SK-N-SH treated with all-trans-retinoic acid at 6 μM for 48 hours (cell line): ENCODE data around the gene EXOC4.

Source experiments
- ATAC-seq: fragments of 200-7000 bp; cut with Tn5 transposase; 3 replicates; pipeline ENCODE4 v1.9.1; 2020; ENCODE audit warnings: mild to moderate bottlenecking, moderate library complexity
- ARNTL ChIP-seq: fragments of 450-650 bp; formaldehyde crosslinking; IDR thresholded peaks from 2 replicates; pipeline ENCODE4 v1.5.0; 2020; ENCODE audit warnings: low read depth, mild to moderate bottlenecking, moderate library complexity, borderline replicate concordance
- BACH2 ChIP-seq: fragments of 250-450 bp; sonication (Bioruptor Pico); IDR thresholded peaks from 2 replicates; pipeline ENCODE4 v1.9.0; 2021; ENCODE audit warnings: mild to moderate bottlenecking, borderline replicate concordance
- CREB5 ChIP-seq: fragments of 250-450 bp; sonication (Bioruptor Pico); IDR thresholded peaks from 2 replicates; pipeline ENCODE4 v1.5.1; 2020; ENCODE audit warnings: low read depth, mild to moderate bottlenecking, moderate library complexity
- CSDC2 ChIP-seq: fragments of 250-450 bp; sonication (Bioruptor Pico); IDR thresholded peaks from 2 replicates; pipeline ENCODE4 v1.5.0; 2020; ENCODE audit warnings: mild to moderate bottlenecking, moderate library complexity
- CSRNP3 ChIP-seq: fragments of 250-450 bp; sonication (Bioruptor Pico); IDR thresholded peaks from 2 replicates; pipeline ENCODE4 v1.5.1; 2021; ENCODE audit warnings: mild to moderate bottlenecking, moderate library complexity
- ESRRG ChIP-seq: fragments of 250-450 bp; sonication (Bioruptor Pico); IDR thresholded peaks from 2 replicates; pipeline ENCODE4 v1.6.1; 2021; ENCODE audit warnings: mild to moderate bottlenecking
- GLIS3 ChIP-seq: fragments of 250-450 bp; sonication (Bioruptor Pico); IDR thresholded peaks from 2 replicates; pipeline ENCODE4 v1.5.0; 2020; ENCODE audit warnings: mild to moderate bottlenecking, moderate library complexity
- ISL1 ChIP-seq: fragments of 250-450 bp; sonication (Bioruptor Pico); IDR thresholded peaks from 2 replicates; pipeline ENCODE4 v2.1.2; 2022; ENCODE audit warnings: mild to moderate bottlenecking, moderate library complexity
- OSR1 ChIP-seq: fragments of 250-450 bp; sonication (Bioruptor Pico); IDR thresholded peaks from 2 replicates; pipeline ENCODE4 v1.8.0; 2022; ENCODE audit warnings: moderate library complexity, mild to moderate bottlenecking, inconsistent platforms
- PATZ1 ChIP-seq: fragments of 250-450 bp; sonication (Bioruptor Pico); IDR thresholded peaks from 2 replicates; pipeline ENCODE4 v1.8.0; 2020; ENCODE audit warnings: mild to moderate bottlenecking, moderate library complexity, borderline replicate concordance
- POU6F1 ChIP-seq: fragments of 250-450 bp; sonication (Bioruptor Pico); IDR thresholded peaks from 2 replicates; pipeline ENCODE4 v1.8.0; 2021; ENCODE audit warnings: low read depth, mild to moderate bottlenecking, moderate library complexity, borderline replicate concordance
- PPARA ChIP-seq: fragments of 250-450 bp; sonication (Bioruptor Pico); IDR thresholded peaks from 2 replicates; pipeline ENCODE4 v1.5.0; 2020; ENCODE audit warnings: mild to moderate bottlenecking, borderline replicate concordance
- RARB ChIP-seq: fragments of 250-450 bp; sonication (Bioruptor Pico); IDR thresholded peaks from 2 replicates; pipeline ENCODE4 v1.8.0; 2021; ENCODE audit warnings: mild to moderate bottlenecking, moderate library complexity
- SNAI2 ChIP-seq: fragments of 250-450 bp; sonication (Bioruptor Pico); IDR thresholded peaks from 2 replicates; pipeline ENCODE4 v1.5.0; 2020; ENCODE audit warnings: mild to moderate bottlenecking, moderate library complexity
- TCF4 ChIP-seq: fragments of 250-450 bp; sonication (Bioruptor Pico); IDR thresholded peaks from 2 replicates; pipeline ENCODE4 v1.8.0; 2021; ENCODE audit warnings: mild to moderate bottlenecking, moderate library complexity, borderline replicate concordance
- TOX ChIP-seq: fragments of 250-450 bp; sonication (Bioruptor Pico); IDR thresholded peaks from 2 replicates; pipeline ENCODE4 v1.8.0; 2021; ENCODE audit warnings: mild to moderate bottlenecking, moderate library complexity, borderline replicate concordance
- TSHZ2 ChIP-seq: fragments of 250-450 bp; sonication (Bioruptor Pico); IDR thresholded peaks from 2 replicates; pipeline ENCODE4 v1.5.0; 2020; ENCODE audit warnings: mild to moderate bottlenecking, moderate library complexity
- ZC3H10 ChIP-seq: fragments of 250-450 bp; sonication (Bioruptor Pico); IDR thresholded peaks from 2 replicates; pipeline ENCODE4 v1.5.1; 2021; ENCODE audit warnings: mild to moderate bottlenecking, moderate library complexity
- ZFP3 ChIP-seq: fragments of 250-450 bp; sonication (Bioruptor Pico); IDR thresholded peaks from 2 replicates; pipeline ENCODE4 v1.5.0; 2020; ENCODE audit warnings: mild to moderate bottlenecking, moderate library complexity
- ZFP30 ChIP-seq: fragments of 450-650 bp; formaldehyde crosslinking; IDR thresholded peaks from 2 replicates; pipeline ENCODE4 v1.5.0; 2022; ENCODE audit warnings: mild to moderate bottlenecking, moderate library complexity
- ZNF565 ChIP-seq: fragments of 450-650 bp; formaldehyde crosslinking; conservative IDR thresholded peaks from 2 replicates; pipeline ENCODE4 v1.5.0; 2020; ENCODE audit warnings: low read depth, mild to moderate bottlenecking, moderate library complexity
- ZNF70 ChIP-seq: fragments of 450-650 bp; formaldehyde crosslinking; IDR thresholded peaks from 2 replicates; pipeline ENCODE4 v1.5.0; 2020; ENCODE audit warnings: mild to moderate bottlenecking, moderate library complexity
- ZNF8 ChIP-seq: fragments of 450-650 bp; formaldehyde crosslinking; IDR thresholded peaks from 2 replicates; pipeline ENCODE4 v1.5.0; 2020; ENCODE audit warnings: mild to moderate bottlenecking, moderate library complexity

The EXOC4 gene

GRCh38 chr7:133948588-133948987 lies 695.7 kb downstream of the EXOC4 start (continued):
- TF ChIP-seq ZC3H10 (CRISPR knock-in tag) = no peak

- TF ChIP-seq ZFP30 (CRISPR knock-in tag) (no peak), SNAI2 (CRISPR knock-in tag) (no peak), CSDC2 (no peak), PPARA (CRISPR knock-in tag) (no peak), TSHZ2 (CRISPR knock-in tag) (no peak), ZNF70 (CRISPR knock-in tag) (no peak), OSR1 (no peak), TCF4 (CRISPR knock-in tag) (no peak)
- no peak for ATAC-seq
Measured at GRCh38 chr7:133950855-133951254, 698.0 kb downstream of the EXOC4 start.

GRCh38 chr7:133955208-133955607 lies 702.3 kb downstream of the EXOC4 start:
- ATAC-seq = no peak
- TF ChIP-seq OSR1 (no peak), ZC3H10 (CRISPR knock-in tag) (no peak)

- ATAC-seq = peak; percentile 19; the same call in 1 of the 3 replicates
Measured at GRCh38 chr7:133957845-133958244, 705.0 kb downstream of the EXOC4 start.

More at GRCh38 chr7:133957845-133958244, 705.0 kb downstream of the EXOC4 start:
- TF ChIP-seq POU6F1 (CRISPR knock-in tag) (no peak), ZNF8 (CRISPR knock-in tag) (0 out of 2 replicates have a peak, but pooled peaks have one; percentile 10), CSDC2 (no peak), ZNF70 (CRISPR knock-in tag) (no peak), GLIS3 (CRISPR knock-in tag) (no peak), OSR1 (no peak), PPARA (CRISPR knock-in tag) (no peak), ZFP3 (CRISPR knock-in tag) (no peak), PATZ1 (no peak), RARB (no peak), CREB5 (CRISPR knock-in tag) (0 out of 2 replicates have a peak, but pooled peaks have one; percentile 12), CSRNP3 (CRISPR knock-in tag) (no peak), ISL1 (peak; percentile 89), ZNF565 (CRISPR knock-in tag) (no peak), ZC3H10 (CRISPR knock-in tag) (no peak), TOX (CRISPR knock-in tag) (no peak), ARNTL (CRISPR knock-in tag) (no peak), TCF4 (CRISPR knock-in tag) (peak; percentile 61; the same call in 1 of the 2 replicates), SNAI2 (CRISPR knock-in tag) (no peak), ZFP30 (CRISPR knock-in tag) (no peak), TSHZ2 (CRISPR knock-in tag) (peak; percentile 90), ESRRG (CRISPR knock-in tag) (no peak), BACH2 (CRISPR knock-in tag) (no peak)
